Measurements from ENCODE around the gene ROBO2. TPM values are rescaled to one million over a fixed set of nuclear protein-coding genes. Genes with fewer than 3 reads are reported as not detected.

Gene ROBO2
- total and polyA plus RNA-seq, 3 experiments from 2014 or later, result not detected

GRCh38 chr3:77026904-77027634 lies 12.8 kb upstream of the ROBO2 start:
- H3K36me3 Mint-ChIP-seq, result no peaks in the 10 kb centered on the region
- no peaks in the 10 kb centered on the region for H3K36me3 ChIP-seq (ENCODE audit: insufficient read depth, low read length)
- H3K9me3 Mint-ChIP-seq, result peaks cover 8 to 23% (median 13%) of the 10 kb centered on the region in 5 donors
- CTCF ChIA-PET, result no interaction called here
- H3K27me3 Mint-ChIP-seq, result no peaks in the 10 kb centered on the region
- H3K4me3 Mint-ChIP-seq, result no peak overlapping the region
- DNase-seq, result no peak
- no peak overlapping the region for H3K4me3 ChIP-seq (ENCODE audit: low read length)
- H3K4me1 ChIP-seq (ENCODE audit: insufficient read depth, low read length), result no peaks in the 10 kb centered on the region
- no peak overlapping the region for H3K27ac ChIP-seq (ENCODE audit: low read depth, low read length)
- H3K27ac Mint-ChIP-seq, result no peak overlapping the region
- H3K27me3 ChIP-seq (ENCODE audit: insufficient read depth, low read length, poor library complexity, severe bottlenecking), result no peaks in the 10 kb centered on the region
- no peaks in the 10 kb centered on the region for H3K9me3 ChIP-seq (ENCODE audit: low read length)
- POLR2A ChIA-PET, result no interaction called here
- no peaks in the 10 kb centered on the region for H3K4me1 Mint-ChIP-seq

DNA sequence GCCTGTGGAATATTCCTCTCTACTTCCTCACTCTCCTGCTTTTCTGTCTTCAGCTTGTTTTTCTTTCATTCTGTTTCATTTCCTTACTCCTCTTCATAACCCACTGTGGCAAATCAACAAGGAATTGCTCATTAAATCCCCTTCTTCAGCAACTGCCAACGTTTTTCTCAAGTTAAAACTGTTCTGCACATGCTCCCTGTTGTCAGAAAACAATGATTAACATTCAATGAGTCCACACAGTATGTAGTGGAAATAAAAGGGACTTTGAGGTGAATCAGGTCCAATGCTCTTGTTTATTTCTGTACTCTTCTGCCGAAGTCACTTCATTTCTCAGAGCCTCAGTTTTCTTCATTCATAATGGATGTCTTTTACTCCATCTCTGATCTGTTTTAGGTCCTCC lies 11.9 kb upstream of the ROBO2 start:
- Mint-ChIP-seq H3K4me3 (no peak overlapping the region), H3K9me3 (peaks cover 6 to 25% (median 10%) of the 10 kb centered on the region in 5 donors), H3K27me3 (no peaks in the 10 kb centered on the region), H3K36me3 (no peaks in the 10 kb centered on the region), H3K4me1 (no peaks in the 10 kb centered on the region), H3K27ac (no peak overlapping the region)
- Histone ChIP-seq H3K36me3 (ENCODE audit: insufficient read depth, low read length) (no peaks in the 10 kb centered on the region), H3K27ac (ENCODE audit: low read depth, low read length) (no peak overlapping the region), H3K4me3 (ENCODE audit: low read length) (no peak overlapping the region), H3K27me3 (ENCODE audit: insufficient read depth, low read length, poor library complexity, severe bottlenecking) (no peaks in the 10 kb centered on the region), H3K4me1 (ENCODE audit: insufficient read depth, low read length) (no peaks in the 10 kb centered on the region), H3K9me3 (ENCODE audit: low read length) (no peaks in the 10 kb centered on the region)
- ChIA-PET CTCF (no interaction called here), POLR2A (no interaction called here)
- no peak for DNase-seq

DNA sequence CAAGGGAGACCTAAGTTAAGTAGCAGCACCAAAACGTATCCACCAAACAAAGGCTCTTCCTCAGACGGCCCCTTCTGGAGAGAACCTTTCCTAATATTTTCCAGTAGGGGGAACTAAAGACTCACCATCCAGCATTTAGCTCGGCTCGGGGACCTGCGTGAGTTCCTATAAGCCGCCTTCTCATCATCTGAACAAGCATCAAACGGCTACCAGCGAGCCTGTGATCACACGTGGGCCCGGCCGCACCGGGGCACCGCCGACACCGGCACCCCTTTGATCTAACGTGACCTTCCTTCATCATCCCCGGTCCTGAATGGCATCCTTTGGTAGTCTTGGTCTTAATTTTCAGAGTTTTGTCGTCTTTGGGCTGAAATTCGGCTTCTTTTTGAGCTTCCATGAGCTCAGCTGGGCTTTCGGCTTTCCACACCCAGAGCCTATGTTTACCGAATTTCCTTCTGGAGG lies 1.4 kb upstream of the ROBO2 start:
- DNase-seq, result no peak
- H3K27me3 Mint-ChIP-seq, result peaks cover 14 to 16% of the 10 kb centered on the region in 2 donors
- peaks cover 0 to 2% (median 0%) of the 10 kb centered on the region in 3 donors for H3K4me1 Mint-ChIP-seq
- ChIA-PET CTCF (no interaction called here), POLR2A (no interaction called here)
- H3K4me1 ChIP-seq (ENCODE audit: insufficient read depth, low read length), result no peaks in the 10 kb centered on the region
- no peak overlapping the region for H3K27ac Mint-ChIP-seq
- no peak overlapping the region for H3K4me3 ChIP-seq (ENCODE audit: low read length)
- no peaks in the 10 kb centered on the region for H3K36me3 Mint-ChIP-seq
- H3K36me3 ChIP-seq (ENCODE audit: insufficient read depth, low read length), result no peaks in the 10 kb centered on the region
- no peaks in the 10 kb centered on the region for H3K27me3 ChIP-seq (ENCODE audit: insufficient read depth, low read length, poor library complexity, severe bottlenecking)
- no peaks in the 10 kb centered on the region for H3K9me3 ChIP-seq (ENCODE audit: low read length)
- H3K9me3 Mint-ChIP-seq, result peaks cover under 1 to 19% (median 9%) of the 10 kb centered on the region in 5 donors
- H3K27ac ChIP-seq (ENCODE audit: low read depth, low read length), result no peak overlapping the region
- no peak overlapping the region for H3K4me3 Mint-ChIP-seq

DNA sequence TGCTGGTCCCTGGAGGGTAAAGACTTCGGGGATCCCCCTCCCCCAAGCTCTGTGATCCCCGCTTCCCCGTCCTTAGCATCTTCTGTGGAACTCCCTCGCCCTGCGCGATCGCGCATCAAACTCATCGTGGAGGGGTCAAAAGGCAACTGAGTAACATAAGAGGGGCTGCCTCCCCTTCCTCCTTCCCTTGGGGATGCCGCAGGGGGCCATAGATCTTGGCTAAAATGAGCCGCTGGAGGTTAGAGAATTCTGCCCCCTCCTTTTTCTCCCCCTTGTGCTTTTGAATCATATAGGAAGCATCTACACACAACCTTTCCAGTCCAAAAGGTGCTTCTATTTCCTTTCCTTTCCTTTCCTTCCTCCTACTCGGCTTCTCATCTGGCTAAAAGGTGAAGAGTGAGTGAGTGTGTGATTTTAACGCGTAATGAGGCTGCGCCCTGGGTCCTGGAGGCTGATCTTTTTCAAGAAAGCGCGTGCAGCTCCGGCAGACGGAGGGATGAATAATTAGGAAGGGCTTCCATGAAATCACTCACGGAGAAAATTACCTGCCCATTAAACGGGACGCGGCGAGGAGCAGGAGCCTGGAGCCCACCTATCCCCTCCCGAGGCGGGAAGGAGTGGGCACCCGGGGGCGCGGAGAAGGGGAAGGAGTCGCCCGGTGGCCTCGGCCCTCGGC lies 831 bp upstream of the ROBO2 start:
- H3K9me3 ChIP-seq (ENCODE audit: low read length), result no peaks in the 10 kb centered on the region
- no peak overlapping the region for H3K4me3 ChIP-seq (ENCODE audit: low read length)
- POLR2A ChIA-PET, result no interaction called here
- Mint-ChIP-seq H3K36me3 (no peaks in the 10 kb centered on the region), H3K4me1 (peaks cover 0 to 2% (median 0%) of the 10 kb centered on the region in 3 donors), H3K4me3 (no peak overlapping the region), H3K9me3 (peaks cover 5 to 19% (median 9%) of the 10 kb centered on the region in 5 donors), H3K27ac (no peak overlapping the region), H3K27me3 (peaks cover 14 to 16% of the 10 kb centered on the region in 2 donors)
- H3K27ac ChIP-seq (ENCODE audit: low read depth, low read length), result no peak overlapping the region
- CTCF ChIA-PET, result no interaction called here
- no peaks in the 10 kb centered on the region for H3K27me3 ChIP-seq (ENCODE audit: insufficient read depth, low read length, poor library complexity, severe bottlenecking)
- no peaks in the 10 kb centered on the region for H3K4me1 ChIP-seq (ENCODE audit: insufficient read depth, low read length)
- no peaks in the 10 kb centered on the region for H3K36me3 ChIP-seq (ENCODE audit: insufficient read depth, low read length)
- no peak for DNase-seq

DNA sequence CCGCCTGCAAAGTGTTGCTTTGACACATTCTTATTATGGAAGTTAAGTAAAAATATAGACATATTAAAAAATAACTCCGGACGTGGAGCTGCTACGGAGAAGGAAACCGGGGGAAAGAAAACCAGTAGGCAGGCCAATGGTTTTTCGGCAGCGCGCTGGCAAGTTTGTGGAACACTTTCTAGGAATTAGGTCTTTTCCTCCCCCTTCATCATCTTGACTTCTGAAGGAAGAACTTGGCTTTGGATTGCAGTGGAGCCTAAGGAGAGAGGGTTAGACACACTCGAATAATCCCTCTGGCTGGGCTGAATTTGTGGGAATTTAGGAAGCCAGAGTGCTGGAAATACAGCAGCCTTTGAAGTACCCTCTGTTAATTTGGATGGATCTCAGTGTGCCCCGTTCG lies 317 bp downstream of the ROBO2 start:
- Histone ChIP-seq H3K36me3 (ENCODE audit: insufficient read depth, low read length) (no peaks in the 10 kb centered on the region), H3K9me3 (ENCODE audit: low read length) (no peaks in the 10 kb centered on the region), H3K4me3 (ENCODE audit: low read length) (no peak overlapping the region), H3K27me3 (ENCODE audit: insufficient read depth, low read length, poor library complexity, severe bottlenecking) (no peaks in the 10 kb centered on the region), H3K27ac (ENCODE audit: low read depth, low read length) (no peak overlapping the region), H3K4me1 (ENCODE audit: insufficient read depth, low read length) (no peaks in the 10 kb centered on the region)
- H3K9me3 Mint-ChIP-seq, result peaks cover 5 to 21% (median 10%) of the 10 kb centered on the region in 5 donors
- ChIA-PET CTCF (no interaction called here), POLR2A (no interaction called here)
- H3K4me3 Mint-ChIP-seq, result no peak overlapping the region
- H3K36me3 Mint-ChIP-seq, result no peaks in the 10 kb centered on the region
- DNase-seq, result no peak
- peaks cover 14 to 16% of the 10 kb centered on the region in 2 donors for H3K27me3 Mint-ChIP-seq
- H3K27ac Mint-ChIP-seq, result no peak overlapping the region
- H3K4me1 Mint-ChIP-seq, result peaks cover 0 to 2% (median 0%) of the 10 kb centered on the region in 3 donors

DNA sequence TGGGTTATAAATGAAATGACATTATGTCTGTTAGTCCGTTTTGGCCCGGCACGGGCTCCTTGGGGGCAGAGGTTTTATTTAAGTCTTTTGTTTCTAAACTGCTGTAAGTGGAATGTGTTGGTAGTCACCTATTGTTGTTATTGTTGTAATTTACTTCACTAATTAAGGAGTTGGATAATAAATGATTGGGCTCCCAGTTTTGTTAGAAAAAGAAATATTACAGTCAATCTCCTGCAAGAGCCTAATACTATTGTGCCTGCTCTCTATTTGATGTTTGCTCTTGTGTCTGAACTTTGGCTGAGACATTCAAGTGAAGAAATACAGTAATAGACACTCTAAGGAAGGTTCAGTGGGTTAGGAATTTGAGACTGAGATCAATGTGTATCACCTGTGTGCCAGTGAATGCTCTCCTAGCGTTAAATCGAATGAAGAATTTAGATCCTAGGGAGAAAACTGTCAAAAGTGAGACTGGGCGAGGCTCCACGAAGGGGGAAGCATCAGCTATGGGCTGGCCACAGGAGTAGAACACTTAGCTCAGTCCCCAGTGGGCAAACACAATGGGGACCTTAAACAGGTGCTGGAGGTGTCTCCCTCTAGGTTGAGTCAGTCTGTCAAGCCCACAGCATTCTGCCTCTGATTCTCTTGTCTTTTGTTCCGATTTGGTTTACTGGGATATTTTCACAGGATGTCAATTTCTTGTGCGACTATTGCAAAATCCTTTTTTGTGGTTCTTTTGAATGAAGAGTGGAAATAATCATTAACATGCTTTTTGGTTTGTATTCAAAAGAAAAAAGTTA lies 1.2 kb downstream of the ROBO2 start:
- Histone ChIP-seq H3K4me1 (ENCODE audit: insufficient read depth, low read length) (no peaks in the 10 kb centered on the region), H3K27me3 (ENCODE audit: insufficient read depth, low read length, poor library complexity, severe bottlenecking) (no peaks in the 10 kb centered on the region), H3K9me3 (ENCODE audit: low read length) (no peaks in the 10 kb centered on the region), H3K36me3 (ENCODE audit: insufficient read depth, low read length) (no peaks in the 10 kb centered on the region), H3K27ac (ENCODE audit: low read depth, low read length) (no peak overlapping the region), H3K4me3 (ENCODE audit: low read length) (no peak overlapping the region)
- Mint-ChIP-seq H3K36me3 (no peaks in the 10 kb centered on the region), H3K4me3 (no peak overlapping the region), H3K27ac (no peak overlapping the region), H3K9me3 (peaks cover 5 to 21% (median 11%) of the 10 kb centered on the region in 5 donors), H3K4me1 (peaks cover 0 to 2% (median 0%) of the 10 kb centered on the region in 3 donors), H3K27me3 (peaks cover 14 to 16% of the 10 kb centered on the region in 2 donors)
- POLR2A ChIA-PET, result no interaction called here
- no peak for DNase-seq
- CTCF ChIA-PET, result no interaction called here

DNA sequence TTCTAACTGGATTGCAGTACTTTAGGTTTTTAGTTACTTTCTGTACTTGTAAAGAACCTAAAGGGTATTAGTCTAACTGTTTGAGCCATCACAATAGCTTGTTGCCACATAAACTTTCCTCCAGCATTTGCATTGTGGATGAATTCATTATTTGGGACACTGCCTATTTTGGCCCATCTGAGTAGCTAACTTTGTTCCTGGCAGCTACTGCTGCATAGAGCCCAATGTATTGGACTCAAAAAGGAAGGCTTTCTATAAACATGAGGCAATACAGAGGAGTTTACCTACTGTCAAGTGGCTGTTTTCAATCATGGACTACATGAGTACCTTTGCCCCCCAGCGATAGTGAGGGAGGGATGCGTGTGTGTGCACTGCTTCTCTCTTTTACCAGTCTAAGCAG lies 1.9 kb downstream of the ROBO2 start:
- Histone ChIP-seq H3K27ac (ENCODE audit: low read depth, low read length) (no peak overlapping the region), H3K36me3 (ENCODE audit: insufficient read depth, low read length) (no peaks in the 10 kb centered on the region), H3K27me3 (ENCODE audit: insufficient read depth, low read length, poor library complexity, severe bottlenecking) (no peaks in the 10 kb centered on the region), H3K9me3 (ENCODE audit: low read length) (no peaks in the 10 kb centered on the region), H3K4me1 (ENCODE audit: insufficient read depth, low read length) (no peaks in the 10 kb centered on the region), H3K4me3 (ENCODE audit: low read length) (no peak overlapping the region)
- H3K27ac Mint-ChIP-seq, result no peak overlapping the region
- peaks cover 5 to 22% (median 11%) of the 10 kb centered on the region in 5 donors for H3K9me3 Mint-ChIP-seq
- no peaks in the 10 kb centered on the region for H3K36me3 Mint-ChIP-seq
- POLR2A ChIA-PET, result no interaction called here
- CTCF ChIA-PET, result no interaction called here
- peaks cover 0 to 2% (median 0%) of the 10 kb centered on the region in 3 donors for H3K4me1 Mint-ChIP-seq
- DNase-seq, result no peak
- H3K27me3 Mint-ChIP-seq, result peaks cover 14 to 16% of the 10 kb centered on the region in 2 donors
- H3K4me3 Mint-ChIP-seq, result no peak overlapping the region

GRCh38 chr3:77042343-77042742 lies 2.4 kb downstream of the ROBO2 start:
- Histone ChIP-seq H3K27me3 (ENCODE audit: insufficient read depth, low read length, poor library complexity, severe bottlenecking) (no peaks in the 10 kb centered on the region), H3K36me3 (ENCODE audit: insufficient read depth, low read length) (no peaks in the 10 kb centered on the region), H3K4me1 (ENCODE audit: insufficient read depth, low read length) (no peaks in the 10 kb centered on the region), H3K4me3 (ENCODE audit: low read length) (no peak overlapping the region), H3K9me3 (ENCODE audit: low read length) (no peaks in the 10 kb centered on the region), H3K27ac (ENCODE audit: low read depth, low read length) (no peak overlapping the region)
- DNase-seq, result no peak
- H3K4me3 Mint-ChIP-seq, result no peak overlapping the region
- H3K27me3 Mint-ChIP-seq, result peaks cover 14 to 16% of the 10 kb centered on the region in 2 donors
- H3K36me3 Mint-ChIP-seq, result no peaks in the 10 kb centered on the region
- H3K4me1 Mint-ChIP-seq, result peaks cover 0 to 2% (median 0%) of the 10 kb centered on the region in 3 donors
- POLR2A ChIA-PET, result no interaction called here
- no peak overlapping the region for H3K27ac Mint-ChIP-seq
- peaks cover 5 to 25% (median 11%) of the 10 kb centered on the region in 5 donors for H3K9me3 Mint-ChIP-seq
- CTCF ChIA-PET, result no interaction called here
